ENCODE results near the gene SMIM11. TPM values are rescaled to one million over a fixed set of nuclear protein-coding genes. Genes with fewer than 3 reads are reported as not detected.
"Not testable (repeated sequence)": the region's sequence is repeated elsewhere in the genome, so short reads cannot be mapped to it uniquely, and the experiment has no call there.

Gene SMIM11, protein sequence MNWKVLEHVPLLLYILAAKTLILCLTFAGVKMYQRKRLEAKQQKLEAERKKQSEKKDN
- total RNA-seq, result 29.2 TPM

DNA sequence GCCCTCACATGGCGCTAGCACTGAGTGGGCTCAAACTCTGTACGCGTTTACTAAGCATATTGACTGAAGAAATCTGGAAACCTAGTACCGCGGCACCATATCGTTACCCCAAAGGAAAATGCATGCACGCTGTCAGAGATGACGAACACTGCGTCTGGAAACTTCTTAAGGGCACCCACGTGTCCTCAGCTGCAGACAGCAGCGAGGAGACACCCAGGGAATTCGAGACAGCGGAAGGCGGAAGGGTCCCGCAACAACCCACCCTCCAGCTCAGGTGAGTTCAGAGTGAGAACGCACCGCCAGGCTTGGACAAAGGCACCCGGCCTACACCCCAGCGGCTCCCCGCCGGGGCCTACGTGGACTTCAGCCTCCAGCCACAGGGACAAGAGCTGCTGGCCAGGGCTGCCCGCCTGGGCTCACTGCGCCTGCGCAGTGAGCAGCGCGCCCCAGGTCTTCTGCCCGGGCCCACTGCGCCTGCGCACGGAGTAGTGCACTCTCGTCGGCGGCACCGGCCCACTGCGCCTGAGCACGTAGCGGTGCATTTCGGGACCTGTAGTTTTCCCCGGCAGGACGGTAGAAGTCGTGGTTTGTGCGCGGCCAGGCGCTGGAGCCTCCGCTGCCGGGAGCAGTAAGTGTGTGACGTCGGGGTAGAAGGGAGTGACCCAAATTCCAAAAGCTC lies at the start of gene SMIM11:
TSS of gene SMIM11 (plus strand) at position 568 of the 679 bp plus-strand sequence. CDS start 3,998 bp downstream, outside the sequence.
- intact Hi-C loops (cut with DNase I); DNase-seq (ENCODE audit: low spot score): not testable (repeated sequence)
- ATAC-seq, result peak; percentile 98

DNA sequence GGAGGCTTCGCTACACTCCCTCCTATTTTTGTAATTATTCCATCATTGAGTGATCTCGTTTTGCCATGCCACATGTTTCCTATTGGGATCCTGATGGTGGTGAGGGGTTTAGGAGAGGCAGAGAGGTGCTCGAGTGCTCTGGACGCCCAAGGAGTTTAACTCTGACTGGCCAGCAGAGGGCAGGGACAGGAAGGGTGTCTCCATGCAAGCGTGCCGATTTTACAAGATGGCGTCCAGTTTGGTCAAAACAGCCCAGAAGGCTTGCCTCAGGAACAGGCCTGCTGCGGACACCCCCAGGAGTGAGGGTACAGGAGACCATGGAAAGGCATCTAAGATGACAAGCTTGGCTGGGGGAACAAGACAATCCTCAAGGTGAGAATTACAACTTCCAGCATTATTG lies 45.3 kb upstream of the SMIM11 start:
- ATAC-seq (no peak), DNase-seq (ENCODE audit: low spot score) (no peak)
- intact Hi-C loops (cut with DNase I), result no loop called here

DNA sequence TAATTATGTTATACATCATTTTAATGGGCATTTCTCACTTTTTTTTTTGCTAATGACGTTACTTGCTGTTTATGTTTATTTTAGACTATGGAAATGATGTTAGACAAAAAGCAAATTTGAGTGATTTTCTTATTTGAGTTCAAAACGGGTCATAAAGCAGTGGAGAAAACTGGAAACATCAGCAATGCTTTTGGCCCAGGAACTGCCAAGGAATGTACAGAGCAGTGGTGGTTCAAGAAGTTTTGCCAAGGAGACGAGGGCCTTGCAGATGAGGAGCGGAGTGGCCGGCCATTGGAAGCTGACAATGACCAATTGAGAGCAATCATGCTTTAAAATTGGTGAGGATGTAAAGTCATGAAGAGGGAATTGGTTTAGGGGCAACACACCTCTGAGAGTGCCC lies 43.6 kb upstream of the SMIM11 start:
- intact Hi-C loops (cut with DNase I), result no loop called here
- DNase-seq (ENCODE audit: low spot score) (no peak), ATAC-seq (no peak)

DNA sequence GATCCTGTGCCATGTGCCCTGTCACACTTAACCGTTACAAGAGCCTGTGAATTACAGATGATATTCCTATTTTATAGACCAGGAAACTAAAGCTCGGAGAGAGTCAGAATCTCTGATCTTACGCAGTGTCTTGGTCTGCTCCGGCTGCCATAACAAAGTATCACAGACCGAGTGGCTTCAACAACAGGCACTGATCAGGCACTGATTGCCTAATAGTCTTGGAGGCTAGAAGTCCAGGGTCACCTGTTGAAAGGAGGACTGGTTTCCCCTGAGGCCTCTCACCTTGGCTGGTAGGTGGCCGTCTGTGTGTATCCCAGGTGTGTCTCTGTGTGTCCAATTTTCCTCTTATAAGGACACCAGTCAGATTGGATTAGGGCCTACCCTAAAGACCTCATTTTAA lies 43.0 kb upstream of the SMIM11 start:
- no peak for ATAC-seq
- no peak for DNase-seq (ENCODE audit: low spot score)
- intact Hi-C loops (cut with DNase I), result no loop called here

DNA sequence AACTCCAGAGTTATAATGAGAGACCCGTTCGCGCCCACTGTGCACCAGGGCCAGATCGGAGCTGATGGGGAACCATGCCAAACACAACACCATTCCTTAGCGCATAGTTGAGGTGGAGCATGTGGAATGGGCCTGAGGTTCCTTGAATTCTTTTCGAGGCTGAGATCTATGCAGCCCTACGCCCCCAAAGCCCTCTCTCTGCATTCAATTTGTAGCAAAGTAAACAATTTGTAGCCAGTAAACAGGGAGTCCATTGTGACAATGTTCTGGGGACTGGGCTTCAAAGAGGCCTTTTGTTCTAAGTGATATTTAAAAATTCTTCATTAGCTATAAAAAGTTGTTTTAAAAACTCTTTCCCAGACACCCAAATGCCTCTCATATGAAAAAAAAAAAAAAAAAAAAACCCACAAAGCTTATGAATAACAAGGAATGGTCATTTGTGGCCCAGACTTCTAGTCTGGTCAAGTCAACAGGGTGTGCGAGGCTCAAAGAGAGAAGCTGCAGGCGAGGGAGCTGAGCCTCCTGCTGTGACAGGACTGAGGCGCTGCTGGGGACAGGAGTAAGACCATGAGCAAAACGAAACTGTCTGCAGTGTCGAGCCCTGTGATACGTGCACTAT lies 42.1 kb upstream of the SMIM11 start:
- ATAC-seq, result peak; percentile 83
- DNase-seq (ENCODE audit: low spot score), result no peak
- intact Hi-C loops (cut with DNase I), result no loop called here

DNA sequence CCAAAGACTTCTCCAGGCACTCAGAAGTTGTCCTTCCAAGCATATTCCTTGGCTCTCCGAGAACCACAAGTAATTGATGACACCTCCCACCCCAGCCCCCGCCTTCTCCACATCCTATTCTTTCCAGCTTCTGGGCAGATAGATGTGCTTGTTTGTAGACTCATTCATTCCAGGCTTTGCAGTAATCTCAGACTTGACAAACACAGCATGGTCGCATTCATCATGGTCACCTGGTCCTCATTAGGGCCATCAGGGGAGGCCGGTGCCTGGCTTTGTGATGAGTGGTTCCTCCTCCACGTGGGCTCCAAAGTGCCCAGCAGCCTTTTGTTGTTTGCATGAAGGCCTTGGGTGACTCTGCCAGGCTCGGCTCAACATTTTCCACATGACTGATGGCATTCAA lies 40.0 kb upstream of the SMIM11 start:
- intact Hi-C loops (cut with DNase I), result loop anchor here (5.0 kb wide), 1 partner anchor 977 kb away; no protein-coding TSS in a partner anchor
- DNase-seq (ENCODE audit: low spot score), result no peak
- no peak for ATAC-seq

DNA sequence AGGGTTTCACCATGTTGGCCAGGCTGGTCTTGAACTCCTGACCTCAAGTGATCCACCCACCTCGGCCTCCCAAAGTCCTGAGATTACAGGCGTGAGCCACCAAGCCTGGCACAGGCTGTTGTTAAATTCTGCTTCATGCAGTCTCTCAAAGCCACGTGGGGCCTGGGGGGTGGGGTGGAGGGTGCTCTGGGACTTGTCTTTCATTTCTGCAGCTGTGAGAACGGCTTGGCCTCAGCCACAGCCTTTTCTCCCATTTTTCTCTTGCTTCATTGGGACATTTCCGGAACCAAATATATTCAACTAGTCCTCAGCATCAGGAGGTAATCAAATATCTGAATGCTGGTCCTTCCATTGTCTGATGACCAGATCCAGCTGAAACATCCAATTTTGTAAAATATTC lies 39.1 kb upstream of the SMIM11 start:
- intact Hi-C loops (cut with DNase I), result loop anchor here (5.0 kb wide), 1 partner anchor 976 kb away; no protein-coding TSS in a partner anchor
- no peak for ATAC-seq

DNA sequence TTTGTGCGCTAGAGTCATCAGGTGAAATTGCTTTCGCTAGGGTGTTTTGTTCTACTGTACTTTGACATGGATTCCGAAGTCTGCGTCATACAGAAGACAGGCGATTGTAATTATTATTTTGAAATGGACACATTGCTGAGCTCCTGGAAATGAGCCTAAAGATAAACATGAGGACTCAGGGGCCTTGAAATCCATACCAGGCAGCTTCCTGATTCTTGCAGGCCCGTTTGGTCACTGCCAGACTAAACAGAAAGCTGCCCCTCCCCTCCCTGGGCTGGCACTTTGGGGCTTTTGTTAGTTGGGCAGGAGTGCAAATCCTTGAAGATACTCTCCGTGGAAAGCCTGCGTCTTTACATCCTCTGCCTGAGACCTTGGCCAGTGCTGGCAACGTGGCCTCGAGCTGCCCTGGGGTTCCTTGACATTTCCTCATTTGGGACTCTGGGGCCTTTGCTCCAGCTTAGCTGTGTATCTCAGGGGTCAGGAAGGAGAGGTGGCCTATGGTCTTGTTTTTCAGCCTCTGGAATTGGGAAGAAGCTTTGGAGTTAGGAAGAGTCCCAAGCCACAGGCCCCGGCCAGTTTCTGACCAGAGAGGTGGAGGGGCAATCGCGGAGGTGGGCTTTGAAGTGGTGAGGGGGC lies 38.4 kb upstream of the SMIM11 start:
- intact Hi-C loops (cut with DNase I), result loop anchor here (5.0 kb wide), 1 partner anchor 975 kb away; no protein-coding TSS in a partner anchor
- DNase-seq (ENCODE audit: low spot score) (no peak), ATAC-seq (peak; percentile 6)

More for the DNA sequence above, 39.1 kb upstream of the SMIM11 start:
- DNase-seq (ENCODE audit: low spot score), result no peak

DNA sequence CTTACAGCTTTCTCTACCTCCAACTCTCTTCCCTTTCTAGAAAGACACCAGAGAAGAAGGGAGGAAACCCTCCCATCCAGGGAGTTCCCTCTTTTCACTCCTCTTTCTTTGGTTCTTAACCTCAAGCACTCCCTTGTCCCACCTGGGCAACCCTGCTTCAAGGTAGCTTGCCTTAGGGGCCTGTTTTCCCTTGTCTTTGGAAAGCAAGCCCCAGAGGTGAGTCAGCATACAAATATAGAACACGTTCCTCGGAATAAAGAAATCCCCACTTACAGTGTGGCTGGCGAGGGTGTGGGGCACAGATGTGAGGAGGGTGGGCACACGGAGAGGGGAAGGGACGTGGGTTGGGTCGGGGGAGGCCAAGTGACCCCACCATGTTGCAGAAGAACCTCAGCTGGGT lies 37.6 kb upstream of the SMIM11 start:
- intact Hi-C loops (cut with DNase I), result loop anchor here (5.0 kb wide), 1 partner anchor 975 kb away; no protein-coding TSS in a partner anchor
- no peak for ATAC-seq
- no peak for DNase-seq (ENCODE audit: low spot score)

DNA sequence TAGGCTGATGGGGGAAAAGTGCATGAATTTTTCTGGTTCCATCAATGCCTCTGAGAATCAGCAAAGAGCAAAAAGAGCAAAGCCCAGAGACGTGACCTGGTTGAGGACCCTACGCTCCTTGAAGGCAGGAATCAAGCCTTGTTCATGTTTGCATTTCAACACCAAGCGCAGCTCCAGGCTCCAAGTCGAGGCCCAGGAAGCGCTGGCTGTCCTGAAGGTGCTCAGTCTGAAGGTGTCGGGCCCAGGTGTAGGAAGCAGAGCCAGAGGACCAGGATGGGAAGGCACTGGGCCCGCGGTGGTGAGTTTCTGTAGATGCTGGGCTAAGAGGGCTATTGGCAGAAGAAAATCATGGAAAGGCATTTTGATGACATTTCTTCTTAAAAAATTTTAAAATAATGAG lies 37.1 kb upstream of the SMIM11 start:
- DNase-seq (ENCODE audit: low spot score) (no peak), ATAC-seq (no peak)
- intact Hi-C loops (cut with DNase I), result loop anchor here (5.0 kb wide), 1 partner anchor 974 kb away; no protein-coding TSS in a partner anchor

DNA sequence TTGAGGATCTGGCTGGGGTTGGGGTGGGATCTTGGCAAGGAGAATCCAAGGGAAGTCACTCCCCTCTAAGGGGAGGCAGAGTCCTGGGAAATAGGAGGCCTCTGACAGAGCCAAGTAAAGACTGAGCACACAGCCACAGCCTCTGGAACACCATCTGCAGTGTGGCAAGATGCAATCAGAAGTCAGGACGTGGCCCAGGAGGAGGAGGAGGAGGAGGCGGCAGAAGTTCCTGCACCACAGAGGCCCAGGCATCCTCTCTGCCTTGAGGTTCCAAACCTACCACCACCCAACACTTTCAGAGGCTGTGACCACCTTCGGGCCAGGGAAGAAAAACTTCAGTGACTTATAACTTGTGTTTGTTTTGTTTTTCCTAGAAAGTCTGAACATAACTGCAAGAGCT lies 35.2 kb upstream of the SMIM11 start:
- intact Hi-C loops (cut with DNase I), result no loop called here
- DNase-seq (ENCODE audit: low spot score) (no peak), ATAC-seq (no peak)

DNA sequence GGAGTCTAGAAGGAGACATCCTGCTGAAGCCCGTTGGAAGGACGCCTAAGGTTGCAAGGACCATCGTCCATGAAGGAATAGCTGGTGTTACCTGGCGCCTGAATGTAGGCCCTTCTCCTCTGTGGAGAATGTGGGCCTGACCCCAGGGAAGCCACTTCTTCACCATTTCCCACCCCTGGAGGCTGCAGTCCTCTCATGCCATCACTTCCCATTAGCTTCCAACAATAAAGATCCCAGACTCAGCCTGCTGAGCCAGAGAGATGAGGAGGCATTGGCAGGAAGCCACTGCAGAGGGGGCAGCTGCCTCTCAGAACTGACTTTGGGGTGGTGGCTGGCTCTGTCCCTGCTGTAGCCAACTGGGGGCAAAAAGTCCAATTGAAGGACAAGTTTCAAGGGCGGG lies 32.8 kb upstream of the SMIM11 start:
- DNase-seq (ENCODE audit: low spot score), result no peak
- ATAC-seq, result no peak
- intact Hi-C loops (cut with DNase I), result no loop called here

DNA sequence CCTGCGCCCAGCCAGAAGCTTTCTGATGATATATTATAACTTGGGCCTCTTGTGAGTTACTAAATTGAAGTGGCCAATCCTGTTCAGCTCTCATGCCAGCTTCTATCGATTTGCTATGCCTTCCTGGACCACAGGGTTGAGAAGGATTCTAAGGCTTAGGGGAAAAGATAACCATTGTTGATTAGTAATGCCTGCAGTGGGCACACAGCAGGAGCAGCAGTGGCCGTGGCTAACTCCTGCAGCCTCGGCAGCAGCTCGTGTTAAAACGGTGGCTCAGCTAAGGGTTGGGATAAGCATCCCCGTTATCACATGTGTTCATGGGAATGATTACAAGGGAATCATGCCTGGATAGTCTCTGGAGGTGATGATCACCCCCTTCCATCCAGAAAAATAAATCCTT lies 32.0 kb upstream of the SMIM11 start:
- DNase-seq (ENCODE audit: low spot score) (no peak), ATAC-seq (peak; percentile 29)
- intact Hi-C loops (cut with DNase I), result no loop called here

DNA sequence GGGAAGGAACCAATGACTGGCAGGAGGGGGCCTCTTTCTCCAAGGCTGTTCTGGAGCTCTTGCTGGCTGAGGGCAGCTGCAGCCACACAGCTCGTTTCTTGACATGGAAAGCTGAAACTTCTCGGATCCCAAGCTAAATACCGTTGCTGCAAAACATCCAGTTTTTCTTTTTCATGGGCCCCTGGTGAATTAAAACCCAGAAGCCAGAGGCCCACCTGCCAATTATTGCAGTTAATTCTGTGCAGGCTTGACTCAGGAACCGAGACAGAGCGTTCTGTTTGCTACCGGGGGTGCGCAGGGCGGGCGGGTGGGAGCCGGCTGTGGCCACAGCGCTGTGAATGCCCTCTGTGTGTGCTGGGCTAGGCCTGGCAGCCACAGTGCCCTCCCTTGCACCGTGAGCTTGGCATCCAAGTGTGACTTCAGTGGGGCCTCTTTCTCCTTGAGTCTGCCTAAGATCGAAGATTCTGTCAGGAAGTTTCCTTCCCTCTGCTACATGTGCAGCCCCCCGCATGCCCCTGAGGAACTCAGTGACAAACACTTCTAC lies 31.4 kb upstream of the SMIM11 start:
- peak; percentile 37 for ATAC-seq
- intact Hi-C loops (cut with DNase I), result no loop called here
- no peak for DNase-seq (ENCODE audit: low spot score)

DNA sequence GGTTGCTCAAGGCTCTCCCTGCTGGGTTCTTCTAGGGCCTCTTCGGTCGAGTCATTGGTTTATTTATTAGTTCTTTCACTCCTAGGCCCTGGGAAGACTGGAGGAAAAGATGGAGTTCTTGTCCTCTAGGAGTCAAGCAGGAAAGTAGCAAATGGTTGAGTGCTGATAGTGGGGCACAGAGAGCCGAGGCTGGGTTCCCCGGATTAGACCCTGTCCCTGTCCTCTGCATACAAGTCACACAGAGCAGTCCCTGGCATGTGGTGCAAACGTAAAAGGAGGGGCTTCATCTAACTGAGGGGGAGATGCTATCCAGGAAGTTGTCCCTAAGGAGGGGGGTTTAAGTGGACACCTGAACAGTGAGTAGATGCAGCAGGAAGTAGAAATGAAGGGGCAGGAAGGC lies 30.7 kb upstream of the SMIM11 start:
- ATAC-seq (no peak), DNase-seq (ENCODE audit: low spot score) (no peak)
- intact Hi-C loops (cut with DNase I), result no loop called here

DNA sequence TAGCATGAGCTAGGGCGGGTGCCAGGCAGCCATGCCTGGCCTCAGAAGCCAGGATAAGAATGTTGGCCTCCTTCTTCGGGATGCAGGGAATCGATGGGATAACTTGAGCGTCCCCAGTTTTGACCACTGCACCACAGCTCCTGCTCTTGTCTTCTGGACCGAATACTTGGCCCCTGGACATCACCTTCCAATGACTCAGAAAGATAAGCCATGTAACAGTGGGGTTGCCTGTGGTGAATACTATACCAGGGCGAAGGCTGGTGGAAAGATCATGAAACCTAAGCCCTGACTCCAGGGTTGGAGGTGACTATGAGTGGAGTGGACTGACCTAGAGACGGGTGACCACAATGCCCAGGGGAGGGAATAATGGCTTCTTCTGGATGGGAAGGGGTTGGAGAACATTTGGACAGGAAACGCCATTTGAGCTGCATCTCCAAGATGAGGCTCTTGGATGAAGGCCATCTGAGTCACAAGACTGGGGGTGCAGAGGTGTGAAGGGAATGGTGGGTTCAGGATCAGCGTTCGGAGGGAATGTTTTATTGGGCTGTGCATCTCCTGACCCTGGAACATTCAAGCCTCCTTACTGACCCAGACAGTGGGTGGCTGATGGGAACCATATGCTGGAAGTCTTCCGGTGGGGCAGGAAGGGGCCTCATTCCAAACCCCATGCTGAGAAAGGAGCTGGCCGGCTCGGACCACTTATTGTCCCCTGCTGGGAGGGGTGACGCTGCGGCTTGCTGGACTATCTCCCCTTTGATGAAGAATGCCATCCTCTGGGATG lies 30.0 kb upstream of the SMIM11 start:
- no peak for DNase-seq (ENCODE audit: low spot score)
- intact Hi-C loops (cut with DNase I), result loop anchor here (5.0 kb wide), 1 partner anchor 163 kb away; no protein-coding TSS in a partner anchor
- ATAC-seq, result peak; percentile 73

DNA sequence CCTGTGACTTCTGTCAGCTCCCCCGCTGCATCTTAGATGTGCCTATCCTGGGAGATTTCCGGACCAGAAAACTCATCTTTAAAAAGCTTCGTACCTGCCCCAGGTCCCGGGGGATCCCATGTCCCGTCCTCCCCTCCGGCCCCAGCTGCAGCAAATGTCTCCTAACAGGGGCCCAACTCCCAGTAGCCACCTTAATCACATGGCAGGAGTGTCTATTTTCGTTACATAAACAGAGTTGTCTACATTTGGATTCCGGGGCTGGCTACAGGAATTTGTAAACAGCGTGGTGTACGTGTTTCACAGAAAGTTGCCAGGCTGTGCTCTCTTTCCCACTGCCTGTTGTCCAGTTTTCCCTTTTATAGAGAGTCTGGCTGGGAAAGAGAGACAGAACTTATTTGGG lies 29.4 kb upstream of the SMIM11 start:
- peak; percentile 43 for ATAC-seq
- intact Hi-C loops (cut with DNase I), result loop anchor here (5.0 kb wide), 1 partner anchor 164 kb away; no protein-coding TSS in a partner anchor
- DNase-seq (ENCODE audit: low spot score), result no peak

DNA sequence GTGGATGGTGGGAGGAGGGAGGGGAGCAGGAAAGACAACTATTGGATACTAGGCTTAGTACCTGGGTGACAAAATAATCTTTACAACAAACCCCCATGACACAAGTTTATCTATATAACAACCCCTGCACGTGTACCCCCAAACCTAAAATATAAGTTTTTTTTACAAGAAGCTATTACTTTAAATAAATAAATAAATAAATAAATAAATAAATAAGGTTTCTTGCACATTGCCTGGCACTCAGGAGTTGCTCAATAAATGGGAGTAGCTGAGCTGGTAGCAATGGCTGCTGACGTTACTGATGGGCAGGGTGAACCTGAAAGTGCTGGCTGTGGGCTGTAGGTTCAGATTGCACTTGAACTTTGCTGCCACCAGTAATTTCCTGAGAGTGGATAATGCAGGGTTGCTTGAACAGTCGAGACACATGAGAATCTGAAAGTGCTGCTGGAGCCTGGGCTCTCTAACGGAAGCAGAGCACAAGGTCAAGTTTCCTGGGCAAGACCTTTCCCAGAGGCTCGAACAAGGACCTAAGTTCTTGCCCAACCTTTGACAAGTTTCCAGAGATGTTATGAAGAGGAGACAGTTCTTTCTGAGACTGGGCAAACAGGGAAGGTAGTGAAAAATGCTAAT lies 26.3 kb upstream of the SMIM11 start:
- intact Hi-C loops (cut with DNase I), result loop anchor here (5.0 kb wide), 1 partner anchor 167 kb away; no protein-coding TSS in a partner anchor
- ATAC-seq (no peak), DNase-seq (ENCODE audit: low spot score) (no peak)

All from sciatic nerve (tissue), 2 donors.